Body of pancreas (tissue), 4 donors: ENCODE measurements around the gene CDH4.

Experiments used
- CTCF ChIP-seq, 7 experiments: fragments of 450-650 bp in 4 of 7; fragments of 200-600 bp in 3 of 7; sonication (generic) in 3 of 7; IDR thresholded peaks; one replicate each; pipeline ENCODE4 v1.5.1; 2016 to 2019; ENCODE audit warnings: antibody characterized with exemption in 7 of 7
- POLR2A ChIP-seq, 3 donors: fragments of 450-650 bp; IDR thresholded peaks; one replicate each; pipeline ENCODE4 v1.6.1; 2016; ENCODE audit warnings: antibody characterized with exemption in 3 of 3, mild to moderate bottlenecking in 2 of 3

GRCh38 chr20:61259741-61260140, 7.7 kb downstream of the CDH4 start:
- no peak for TF ChIP-seq CTCF (IDR thresholded peaks at IDR 0.05)
- TF ChIP-seq POLR2A (IDR thresholded peaks at IDR 0.05), result no peak
